ENCODE data around the gene ULK2. TPM values are rescaled to one million over a fixed set of nuclear protein-coding genes. Genes with fewer than 3 reads are reported as not detected.

The ULK2 gene
- total and polyA plus RNA-seq, 2 donors (not counting 1 experiment from before 2014, with no cell fraction given), result 2.0 to 2.9 TPM

DNA sequence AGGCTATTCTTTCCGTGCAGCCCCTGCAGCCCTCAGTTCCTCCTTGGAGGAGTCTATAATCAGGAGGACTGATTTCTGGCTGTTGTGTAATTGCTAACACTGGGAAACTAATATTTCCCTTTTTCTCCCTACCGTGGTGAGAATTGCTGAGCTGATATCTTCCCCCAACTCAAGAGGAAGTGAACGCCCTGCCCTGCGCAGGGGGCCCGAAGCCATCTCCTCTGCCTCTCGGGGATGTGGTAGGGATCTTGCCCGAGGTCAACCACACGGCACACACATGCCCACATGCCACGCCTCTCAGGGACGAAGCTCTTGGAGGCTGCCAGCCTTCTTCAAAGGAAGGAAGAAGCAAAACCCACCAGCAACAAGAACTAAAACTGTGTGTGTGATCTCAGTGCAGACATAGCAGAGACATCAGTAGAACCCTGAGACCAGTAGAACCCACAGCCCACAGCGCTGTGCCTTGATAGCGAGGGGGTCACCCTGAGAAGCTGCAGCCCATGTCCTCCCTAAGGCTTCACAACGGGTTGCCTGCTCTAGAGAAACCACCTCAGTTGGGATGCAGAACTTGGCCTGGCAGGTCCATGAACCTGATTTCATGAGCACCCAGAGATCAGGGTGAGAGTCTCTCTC, 8.9 kb upstream of the ULK2 start:
- peaks cover 4 to 9% of the 10 kb centered on the region in 2 donors for H3K4me1 ChIP-seq (ENCODE audit: control insufficient read depth in 2 of 2, insufficient read depth in 2 of 2, low read length in 2 of 2)
- Mint-ChIP-seq H3K27me3 (peaks cover 27% of the 10 kb centered on the region), H3K4me3 (peak overlapping the region; percentile 37), H3K27ac (no peak overlapping the region), H3K9me3 (ENCODE audit: insufficient read depth) (no peaks in the 10 kb centered on the region), H3K4me1 (peaks cover 11% of the 10 kb centered on the region)
- TF ChIP-seq, protein P1, sequence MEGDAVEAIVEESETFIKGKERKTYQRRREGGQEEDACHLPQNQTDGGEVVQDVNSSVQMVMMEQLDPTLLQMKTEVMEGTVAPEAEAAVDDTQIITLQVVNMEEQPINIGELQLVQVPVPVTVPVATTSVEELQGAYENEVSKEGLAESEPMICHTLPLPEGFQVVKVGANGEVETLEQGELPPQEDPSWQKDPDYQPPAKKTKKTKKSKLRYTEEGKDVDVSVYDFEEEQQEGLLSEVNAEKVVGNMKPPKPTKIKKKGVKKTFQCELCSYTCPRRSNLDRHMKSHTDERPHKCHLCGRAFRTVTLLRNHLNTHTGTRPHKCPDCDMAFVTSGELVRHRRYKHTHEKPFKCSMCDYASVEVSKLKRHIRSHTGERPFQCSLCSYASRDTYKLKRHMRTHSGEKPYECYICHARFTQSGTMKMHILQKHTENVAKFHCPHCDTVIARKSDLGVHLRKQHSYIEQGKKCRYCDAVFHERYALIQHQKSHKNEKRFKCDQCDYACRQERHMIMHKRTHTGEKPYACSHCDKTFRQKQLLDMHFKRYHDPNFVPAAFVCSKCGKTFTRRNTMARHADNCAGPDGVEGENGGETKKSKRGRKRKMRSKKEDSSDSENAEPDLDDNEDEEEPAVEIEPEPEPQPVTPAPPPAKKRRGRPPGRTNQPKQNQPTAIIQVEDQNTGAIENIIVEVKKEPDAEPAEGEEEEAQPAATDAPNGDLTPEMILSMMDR (IDR thresholded peaks at IDR 0.05), result no peak
- no peak for TF ChIP-seq EZH2 (IDR thresholded peaks at IDR 0.05; ENCODE audit: borderline replicate concordance, insufficient read depth, low read depth, low read length, poor library complexity, severe bottlenecking)
- peaks cover 0 to 5% (median 0%) of the 10 kb centered on the region in 4 experiments for H3K27me3 ChIP-seq (replicated peaks in 1 of 4; ENCODE audit: control extremely low read depth in 1 of 4, control insufficient read depth in 3 of 4, insufficient read depth in 4 of 4, low read length in 3 of 4)
- DNase-seq, result peak; percentile 9
- no peaks in the 10 kb centered on the region for H3K36me3 ChIP-seq (replicated peaks in 1 of 2; ENCODE audit: control extremely low read depth in 1 of 2, control insufficient read depth in 1 of 2, extremely low read depth in 1 of 2, insufficient read depth in 2 of 2, low read length in 1 of 2)
- H4K20me1 ChIP-seq (ENCODE audit: control insufficient read depth, insufficient read depth, low read length, poor library complexity, severe bottlenecking), result no peaks in the 10 kb centered on the region
- no peak overlapping the region for H3K27ac ChIP-seq (ENCODE audit: low read length in 2 of 2)
- H3K9ac ChIP-seq (ENCODE audit: low read length), result no peak overlapping the region
- ChIA-PET POLR2A (no interaction called here), CTCF (no interaction called here)
- ATAC-seq (ENCODE audit: low read depth), result no peak
- H3K4me3 ChIP-seq (ENCODE audit: control extremely low read depth in 1 of 5, extremely low read depth in 1 of 5, insufficient read depth in 1 of 5, low read depth in 2 of 5, low read length in 4 of 5), result no peak overlapping the region
- H3K4me2 ChIP-seq (replicated peaks; ENCODE audit: low read depth, low read length, poor library complexity, severe bottlenecking), result peak overlapping the region; percentile 47
- WGBS (ENCODE audit: insufficient coverage), result 5% methylated on average over 10 of the region's 13 CpGs
- no peaks in the 10 kb centered on the region for H3K79me2 ChIP-seq (ENCODE audit: control insufficient read depth, insufficient read depth, low read length)
- no peaks in the 10 kb centered on the region for H3K9me3 ChIP-seq (ENCODE audit: control extremely low read depth in 1 of 3, control insufficient read depth in 2 of 3, insufficient read depth in 1 of 3, low read length in 2 of 3)
- peak overlapping the region; percentile 67 for H2AFZ ChIP-seq (ENCODE audit: insufficient read depth, low read depth, low read length, poor library complexity, severe bottlenecking)
- intact Hi-C loops (cut with micrococcal nuclease), result no loop called here

DNA sequence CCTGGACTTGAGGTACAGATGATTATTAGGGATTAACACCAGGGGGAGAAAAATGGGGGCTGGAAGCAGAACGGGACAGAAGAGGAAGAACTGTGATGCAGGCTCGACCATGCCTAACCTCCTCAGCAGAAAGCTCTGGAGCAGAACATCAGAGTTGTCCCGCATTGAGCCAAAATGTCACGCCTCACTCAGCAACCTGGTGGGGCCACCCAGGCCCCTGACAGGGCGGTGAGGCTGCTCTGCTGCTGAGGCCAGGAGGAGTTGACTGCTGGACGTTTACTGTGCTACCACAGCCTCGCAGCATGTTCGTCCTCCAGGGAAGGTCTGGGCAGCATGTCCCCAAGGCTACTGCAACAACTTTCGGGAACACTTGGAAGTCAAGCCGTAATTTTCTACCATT, 6.5 kb upstream of the ULK2 start:
- no peaks in the 10 kb centered on the region for H3K9me3 Mint-ChIP-seq (ENCODE audit: insufficient read depth)
- Histone ChIP-seq H3K27ac (ENCODE audit: low read length in 2 of 2) (no peak overlapping the region), H3K4me2 (replicated peaks; ENCODE audit: low read depth, low read length, poor library complexity, severe bottlenecking) (no peak overlapping the region), H3K9ac (ENCODE audit: low read length) (no peak overlapping the region), H4K20me1 (ENCODE audit: control insufficient read depth, insufficient read depth, low read length, poor library complexity, severe bottlenecking) (no peaks in the 10 kb centered on the region), H2AFZ (ENCODE audit: insufficient read depth, low read depth, low read length, poor library complexity, severe bottlenecking) (no peak overlapping the region), H3K4me1 (ENCODE audit: control insufficient read depth in 2 of 2, insufficient read depth in 2 of 2, low read length in 2 of 2) (peaks cover 4 to 9% of the 10 kb centered on the region in 2 donors), H3K4me3 (ENCODE audit: control extremely low read depth in 1 of 5, extremely low read depth in 1 of 5, insufficient read depth in 1 of 5, low read depth in 2 of 5, low read length in 4 of 5) (no peak overlapping the region), H3K27me3 (replicated peaks in 1 of 4; ENCODE audit: control extremely low read depth in 1 of 4, control insufficient read depth in 3 of 4, insufficient read depth in 4 of 4, low read length in 3 of 4) (peaks cover 0 to under 1% (median 0%) of the 10 kb centered on the region in 4 experiments), H3K36me3 (replicated peaks in 1 of 2; ENCODE audit: control extremely low read depth in 1 of 2, control insufficient read depth in 1 of 2, extremely low read depth in 1 of 2, insufficient read depth in 2 of 2, low read length in 1 of 2) (no peaks in the 10 kb centered on the region), H3K9me3 (ENCODE audit: control extremely low read depth in 1 of 3, control insufficient read depth in 2 of 3, insufficient read depth in 1 of 3, low read length in 2 of 3) (no peaks in the 10 kb centered on the region), H3K79me2 (ENCODE audit: control insufficient read depth, insufficient read depth, low read length) (no peaks in the 10 kb centered on the region)
- POLR2A ChIA-PET, result no interaction called here
- TF ChIP-seq, protein P1 (IDR thresholded peaks at IDR 0.05), result no peak
- no peak for TF ChIP-seq EZH2 (IDR thresholded peaks at IDR 0.05; ENCODE audit: borderline replicate concordance, insufficient read depth, low read depth, low read length, poor library complexity, severe bottlenecking)
- H3K27me3 Mint-ChIP-seq, result peaks cover 21% of the 10 kb centered on the region
- WGBS (ENCODE audit: insufficient coverage), result 48% methylated on average over 8 of the region's 10 CpGs
- DNase-seq (no peak), ATAC-seq (ENCODE audit: low read depth) (no peak)
- H3K27ac Mint-ChIP-seq, result no peak overlapping the region
- intact Hi-C loops (cut with micrococcal nuclease), result no loop called here
- H3K4me3 Mint-ChIP-seq, result no peak overlapping the region
- peaks cover 11% of the 10 kb centered on the region for H3K4me1 Mint-ChIP-seq
- CTCF ChIA-PET, result no interaction called here

Measured in B cell (primary cell).